GM18511 (cell line): Measurements from ENCODE around the gene KIF22.
A peak's percentile ranks its signal among the peaks of the same experiment; 100 is the strongest.
"Not testable (repeated sequence)": the region's sequence is repeated elsewhere in the genome, so short reads cannot be mapped to it uniquely, and the experiment has no call there.

ENCODE experiments used
- ATAC-seq: cut with Tn5 transposase; IDR thresholded peaks from one replicate; pipeline ENCODE4 v1.9.1; 2021; ENCODE audit warnings: mild to moderate bottlenecking, moderate library complexity; ENCODE audit not compliant: unreplicated experiment

The KIF22 gene

GRCh38 chr16:29793153-29793552, 2.6 kb downstream of the KIF22 start:
- ATAC-seq, result not testable (repeated sequence)

GRCh38 chr16:29794231-29794710, 3.7 kb downstream of the KIF22 start:
- ATAC-seq, result no peak

DNA sequence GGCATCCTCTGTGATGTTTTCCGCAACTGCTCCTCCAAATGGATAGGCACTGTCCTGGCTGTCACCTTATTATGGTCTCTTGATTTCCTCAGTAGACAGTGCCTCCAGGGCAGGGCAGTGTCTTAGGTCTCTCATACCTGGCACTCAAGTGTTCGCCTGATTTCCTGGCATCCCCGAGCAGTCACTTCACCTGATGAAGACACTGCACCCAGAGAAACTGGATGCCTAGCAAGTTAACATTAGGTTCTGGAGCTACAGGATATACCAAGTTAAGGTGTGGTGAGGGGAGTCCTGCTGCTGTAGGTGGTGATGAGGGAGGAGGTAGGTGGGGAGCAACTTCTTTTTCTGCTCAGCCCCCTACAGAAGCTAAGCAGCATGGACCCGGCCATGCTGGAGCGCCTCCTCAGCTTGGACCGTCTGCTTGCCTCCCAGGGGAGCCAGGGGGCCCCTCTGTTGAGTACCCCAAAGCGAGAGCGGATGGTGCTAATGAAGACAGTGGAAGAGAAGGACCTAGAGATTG, 11.9 kb downstream of the KIF22 start:
- ATAC-seq, result no peak

DNA sequence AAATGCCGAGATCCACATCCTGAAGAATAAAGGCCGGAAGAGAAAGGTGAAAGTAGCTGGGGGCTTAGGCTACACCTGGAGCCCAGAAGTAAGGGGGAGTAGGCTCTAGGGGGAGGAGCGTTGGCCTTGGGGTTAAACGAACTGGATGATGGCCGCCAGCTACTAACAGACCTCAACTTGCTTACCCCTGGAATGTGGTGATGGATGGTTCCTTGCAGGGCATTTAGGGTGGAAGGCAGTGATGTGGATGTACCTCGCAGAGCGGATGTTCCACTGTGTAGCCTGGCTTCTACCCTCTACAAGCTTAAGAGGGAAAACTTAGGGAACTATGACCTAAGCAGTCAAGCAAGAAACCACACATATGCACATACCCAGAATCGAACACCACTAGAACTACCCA, 13.5 kb downstream of the KIF22 start:
- ATAC-seq, result no peak

- no peak for ATAC-seq
These were observed 14.1 kb downstream of the KIF22 start for GRCh38 chr16:29804455-29805231.

GRCh38 chr16:29805232-29806098, 14.9 kb downstream of the KIF22 start:
- peak; percentile 58 for ATAC-seq

- no peak for ATAC-seq
These were observed 15.6 kb downstream of the KIF22 start, which contains the start of gene MAZ for GRCh38 chr16:29806099-29806579. MAZ (plus strand) TSS chr16:29806529; CDS start chr16:29806702, 173 bp downstream.

GRCh38 chr16:29806641-29807425, 16.3 kb downstream of the KIF22 start:
- no peak for ATAC-seq

DNA sequence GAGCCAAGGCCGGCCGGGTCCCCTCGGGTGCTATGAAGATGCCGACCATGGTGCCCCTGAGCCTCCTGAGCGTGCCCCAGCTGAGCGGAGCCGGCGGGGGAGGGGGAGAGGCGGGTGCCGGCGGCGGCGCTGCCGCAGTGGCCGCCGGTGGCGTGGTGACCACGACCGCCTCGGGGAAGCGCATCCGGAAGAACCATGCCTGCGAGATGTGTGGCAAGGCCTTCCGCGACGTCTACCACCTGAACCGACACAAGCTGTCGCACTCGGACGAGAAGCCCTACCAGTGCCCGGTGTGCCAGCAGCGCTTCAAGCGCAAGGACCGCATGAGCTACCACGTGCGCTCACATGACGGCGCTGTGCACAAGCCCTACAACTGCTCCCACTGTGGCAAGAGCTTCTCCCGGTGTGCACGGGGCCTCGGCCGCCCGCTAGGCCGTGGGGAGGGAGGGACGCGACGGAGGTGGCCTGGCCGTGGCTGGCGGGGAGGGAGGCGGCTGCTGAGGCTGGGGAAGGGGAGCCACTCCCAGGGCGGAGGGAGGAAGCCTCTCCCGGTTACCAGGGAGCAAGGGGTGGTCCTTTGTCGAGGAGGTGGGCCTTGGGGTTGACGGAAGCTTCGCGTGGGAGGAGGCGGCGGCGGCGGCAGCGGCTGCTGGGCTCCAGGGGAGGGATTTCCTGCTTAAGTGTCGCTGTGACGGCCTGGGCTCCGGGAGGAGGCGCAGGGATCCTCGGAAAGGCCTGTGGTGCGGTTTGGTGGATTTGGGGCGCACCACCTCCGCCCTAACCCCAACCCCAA, 17.1 kb downstream of the KIF22 start:
- no peak for ATAC-seq

DNA sequence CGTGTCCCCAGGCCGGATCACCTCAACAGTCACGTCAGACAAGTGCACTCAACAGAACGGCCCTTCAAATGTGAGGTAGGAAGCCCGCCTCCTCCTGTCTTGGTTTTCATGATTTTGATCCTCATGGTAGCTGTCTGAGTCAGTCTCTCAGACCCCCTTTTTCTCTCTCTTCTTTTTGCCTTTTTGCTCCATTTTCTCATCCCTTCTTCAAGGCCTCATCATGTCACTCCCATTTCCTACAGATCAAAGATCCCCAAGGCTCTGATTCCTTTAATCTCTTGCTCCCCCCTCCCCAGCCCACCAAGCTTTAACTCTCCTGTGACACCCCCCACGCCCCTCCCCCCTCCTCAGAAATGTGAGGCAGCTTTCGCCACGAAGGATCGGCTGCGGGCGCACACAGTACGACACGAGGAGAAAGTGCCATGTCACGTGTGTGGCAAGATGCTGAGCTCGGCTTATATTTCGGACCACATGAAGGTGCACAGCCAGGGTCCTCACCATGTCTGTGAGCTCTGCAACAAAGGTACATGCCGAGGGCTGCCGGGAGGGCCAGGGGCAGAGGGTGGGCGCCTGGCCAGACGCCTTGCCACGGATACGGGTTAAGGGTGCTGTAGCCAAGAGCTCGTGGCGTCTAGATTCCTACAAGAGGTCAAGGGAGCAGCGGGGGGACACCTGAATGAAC, 17.8 kb downstream of the KIF22 start:
- no peak for ATAC-seq

- ATAC-seq, result no peak
These were observed 18.6 kb downstream of the KIF22 start for GRCh38 chr16:29809031-29809747.

GRCh38 chr16:29809850-29810698, 19.5 kb downstream of the KIF22 start:
- ATAC-seq, result no peak

- ATAC-seq, result no peak
These were observed 20.2 kb downstream of the KIF22 start for GRCh38 chr16:29810699-29811169.

- peak; percentile 42 for ATAC-seq
These were observed 20.8 kb downstream of the KIF22 start for GRCh38 chr16:29811170-29811895.

GRCh38 chr16:29811896-29812665, 21.5 kb downstream of the KIF22 start, which contains the start of gene PRRT2:
PRRT2 (plus strand) TSS chr16:29812193; CDS start chr16:29813055, 862 bp downstream.
- ATAC-seq, result no peak
